GM18858 (cell line): Measurements from ENCODE around the gene LRP6.
"Not testable (repeated sequence)": the region's sequence is repeated elsewhere in the genome, so short reads cannot be mapped to it uniquely, and the experiment has no call there.

Experiments used
- ATAC-seq: cut with Tn5 transposase; IDR thresholded peaks from one replicate; pipeline ENCODE4 v1.9.1; 2021; ENCODE audit not compliant: unreplicated experiment

Gene LRP6

DNA sequence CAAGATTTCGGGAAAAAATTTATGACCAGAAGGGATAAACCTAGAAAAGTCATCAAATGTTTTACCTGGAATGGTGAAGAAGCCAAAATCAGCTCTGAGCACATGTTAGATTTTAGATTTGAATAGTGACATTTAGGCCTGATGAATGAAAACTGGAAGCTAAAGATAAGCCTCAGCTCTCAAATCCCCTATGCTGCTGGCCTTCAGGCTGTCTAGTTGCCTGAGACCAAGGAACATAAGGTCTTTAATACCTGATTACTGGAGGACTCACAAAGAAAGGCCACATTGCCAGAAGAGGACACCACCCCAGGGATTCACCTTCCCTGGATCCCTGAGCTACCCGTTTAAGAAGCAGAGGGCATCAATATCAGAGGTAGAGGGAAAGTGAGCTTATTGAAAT, 139.5 kb downstream of the LRP6 start:
- ATAC-seq: no peak

- no peak for ATAC-seq
Measured at GRCh38 chr12:12126551-12126950, 140.3 kb downstream of the LRP6 start.

DNA sequence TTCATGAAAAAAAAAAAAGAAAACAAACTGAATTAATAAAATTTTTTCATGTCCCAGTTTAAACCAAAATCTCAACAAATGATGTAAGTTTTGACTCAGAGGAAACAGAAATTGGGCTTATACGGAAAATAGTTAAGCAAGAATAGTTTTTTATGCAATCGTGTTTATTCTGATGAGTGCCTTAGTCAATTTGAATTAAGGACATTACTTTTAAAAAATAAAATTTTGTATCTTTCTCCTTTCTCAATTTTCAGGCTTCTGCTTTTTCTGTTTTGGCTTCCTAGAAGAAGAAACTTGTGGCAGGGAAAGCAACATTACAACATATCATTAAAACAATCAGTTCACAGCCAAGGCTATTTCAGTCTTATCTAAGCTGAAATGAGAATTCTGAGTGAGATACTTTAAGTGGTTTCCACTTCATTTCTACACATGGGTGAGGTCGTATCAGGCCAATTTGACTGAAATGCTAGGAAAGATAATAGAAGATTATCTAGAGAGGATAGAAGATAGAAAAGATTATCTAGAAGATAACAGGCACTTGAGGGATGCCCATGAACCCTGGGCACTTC, 143.7 kb downstream of the LRP6 start:
- no peak for ATAC-seq

DNA sequence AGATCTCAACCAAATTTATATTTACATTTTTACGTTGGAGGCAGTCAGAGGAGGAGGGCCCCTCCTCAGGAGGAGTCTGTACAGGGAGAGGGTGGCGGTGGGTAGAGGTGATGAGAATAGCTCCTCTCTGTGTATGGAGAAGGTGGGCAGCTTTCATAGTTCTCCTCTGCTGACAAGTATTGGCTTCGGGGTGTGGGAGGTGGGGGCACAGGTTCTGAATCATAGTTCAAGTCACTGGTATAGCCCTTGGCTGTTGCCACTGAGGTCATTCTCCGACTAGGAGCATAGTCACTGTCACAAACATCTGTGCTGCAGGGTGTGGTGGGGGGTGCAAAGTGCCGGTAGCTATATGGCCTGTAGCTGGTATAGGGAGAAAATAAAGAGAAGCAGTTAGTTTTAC, 145.8 kb downstream of the LRP6 start:
- no peak for ATAC-seq

DNA sequence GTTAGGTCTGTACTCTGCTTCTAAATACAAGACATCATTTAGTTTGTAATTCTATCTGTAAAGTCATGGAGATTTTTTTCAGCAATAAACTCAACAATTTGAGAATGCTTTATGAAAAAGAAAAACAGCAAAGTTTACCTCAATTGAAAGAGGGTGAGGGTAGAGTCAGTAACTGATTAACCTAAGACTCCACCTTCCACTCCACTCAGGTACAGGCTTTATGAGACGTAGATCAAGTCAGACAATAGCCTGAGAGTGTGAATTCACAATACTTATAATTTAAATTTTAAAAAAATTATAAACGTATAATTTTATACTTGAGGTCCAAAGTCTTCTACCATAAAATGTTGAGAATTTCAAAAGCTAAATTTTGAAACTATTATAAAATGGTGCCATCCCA, 150.2 kb downstream of the LRP6 start:
- ATAC-seq: no peak

GRCh38 chr12:12115514-12115913, 151.3 kb downstream of the LRP6 start:
- ATAC-seq: no peak

DNA sequence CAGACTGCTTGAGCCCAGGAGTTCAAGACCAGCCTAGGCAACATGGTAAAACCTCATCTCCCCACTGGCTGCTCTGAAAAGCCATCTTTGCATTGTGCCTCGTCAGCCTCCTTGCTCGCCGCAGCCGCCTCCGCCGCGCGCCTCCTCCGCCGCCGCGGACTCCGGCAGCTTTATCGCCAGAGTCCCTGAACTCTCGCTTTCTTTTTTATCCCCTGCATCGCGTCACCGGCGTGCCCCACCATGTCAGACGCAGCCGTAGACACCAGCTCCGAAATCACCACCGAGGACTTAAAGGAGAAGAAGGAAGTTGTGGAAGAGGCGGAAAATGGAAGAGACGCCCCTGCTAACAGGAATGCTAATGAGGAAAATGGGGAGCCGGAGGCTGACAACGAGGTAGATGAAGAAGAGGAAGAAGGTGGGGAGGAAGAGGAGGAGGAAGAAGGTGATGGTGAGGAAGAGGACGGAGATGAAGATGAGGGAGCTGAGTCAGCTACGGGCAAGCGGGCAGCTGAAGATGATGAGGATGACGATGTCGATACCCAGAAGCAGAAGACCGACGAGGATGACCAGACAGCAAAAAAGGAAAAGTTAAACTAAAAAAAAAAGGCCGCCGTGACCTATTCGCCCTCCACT, 155.8 kb downstream of the LRP6 start:
- not testable (repeated sequence) for ATAC-seq

- ATAC-seq: no peak
Measured at GRCh38 chr12:12108441-12109058, 158.3 kb downstream of the LRP6 start.

DNA sequence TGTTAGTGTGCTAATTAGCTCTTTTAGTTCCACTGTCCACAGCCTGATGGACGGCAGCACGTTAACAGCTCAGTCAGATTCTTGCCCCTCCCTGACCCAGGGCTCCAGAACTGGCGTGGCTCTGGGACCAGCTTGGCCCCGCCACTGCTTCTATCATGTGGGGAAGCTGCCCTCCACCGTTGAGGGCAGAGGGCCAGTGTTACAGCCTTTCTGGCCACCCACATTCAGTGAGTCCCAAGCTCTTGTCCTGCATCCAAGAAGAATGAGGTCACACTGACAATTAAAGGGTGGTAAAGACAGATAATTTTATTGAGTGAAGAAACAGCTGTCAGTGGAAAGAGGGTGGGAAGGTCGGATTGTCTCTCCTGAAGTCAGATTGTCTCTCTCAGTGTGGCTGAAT, 159.2 kb downstream of the LRP6 start:
- ATAC-seq: no peak

GRCh38 chr12:12099102-12099501, 167.7 kb downstream of the LRP6 start:
- no peak for ATAC-seq

- ATAC-seq: no peak
Measured at GRCh38 chr12:12098691-12099015, 168.2 kb downstream of the LRP6 start.

DNA sequence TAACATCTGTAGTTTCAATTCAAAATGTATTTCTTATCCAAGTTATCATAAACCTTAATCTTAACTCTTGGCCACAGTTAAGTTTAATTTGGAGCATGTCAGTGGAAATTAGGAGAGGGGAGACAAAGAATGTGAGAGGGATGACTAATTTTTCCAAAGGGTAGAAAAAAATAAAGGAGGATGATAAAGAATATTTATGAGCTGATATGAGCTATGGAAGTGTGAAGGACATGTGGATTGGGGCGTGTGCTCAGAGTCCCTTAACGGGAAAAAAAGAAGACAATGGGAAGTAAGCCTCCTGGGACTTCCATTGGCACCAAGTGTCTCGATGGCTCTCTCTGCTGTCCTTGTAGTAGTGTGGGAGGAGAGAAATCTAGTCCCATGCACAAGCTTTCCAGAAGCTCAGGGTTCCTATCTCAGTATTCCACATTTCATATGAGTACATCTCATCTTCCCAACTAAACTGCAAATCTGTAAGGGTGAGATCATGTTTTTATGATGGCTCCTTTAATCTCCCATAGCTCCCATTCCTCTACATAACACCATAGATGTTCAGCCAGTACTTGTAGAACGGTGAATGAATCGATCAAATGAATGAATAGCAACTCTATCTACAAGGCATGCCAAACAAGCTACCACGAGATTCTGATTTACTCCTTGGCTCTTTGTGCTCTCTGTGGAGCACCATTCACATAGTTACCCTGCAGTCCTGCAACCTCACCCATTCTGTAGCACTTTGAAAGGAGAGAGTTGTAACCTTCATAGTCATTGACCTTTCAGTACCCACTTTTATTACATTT, 168.8 kb downstream of the LRP6 start:
- ATAC-seq: no peak

GRCh38 chr12:12095021-12095420, 171.8 kb downstream of the LRP6 start:
- no peak for ATAC-seq

DNA sequence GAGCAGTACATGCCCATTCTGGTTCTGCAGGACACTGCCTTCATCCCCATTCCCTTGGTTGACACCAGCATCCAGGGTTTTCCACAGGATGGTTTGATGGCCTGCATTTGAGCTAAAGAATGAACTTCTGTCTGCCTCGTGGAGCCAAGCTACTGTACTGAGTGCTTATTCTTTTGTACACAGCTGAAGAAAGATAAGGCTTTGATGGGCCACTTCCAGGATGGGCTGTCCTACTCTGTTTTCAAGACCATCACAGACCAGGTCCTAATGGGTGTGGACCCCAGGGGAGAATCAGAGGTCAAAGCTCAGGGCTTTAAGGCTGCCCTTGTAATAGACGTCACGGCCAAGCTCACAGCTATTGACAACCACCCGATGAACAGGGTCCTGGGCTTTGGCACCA, 172.4 kb downstream of the LRP6 start:
- ATAC-seq: no peak

DNA sequence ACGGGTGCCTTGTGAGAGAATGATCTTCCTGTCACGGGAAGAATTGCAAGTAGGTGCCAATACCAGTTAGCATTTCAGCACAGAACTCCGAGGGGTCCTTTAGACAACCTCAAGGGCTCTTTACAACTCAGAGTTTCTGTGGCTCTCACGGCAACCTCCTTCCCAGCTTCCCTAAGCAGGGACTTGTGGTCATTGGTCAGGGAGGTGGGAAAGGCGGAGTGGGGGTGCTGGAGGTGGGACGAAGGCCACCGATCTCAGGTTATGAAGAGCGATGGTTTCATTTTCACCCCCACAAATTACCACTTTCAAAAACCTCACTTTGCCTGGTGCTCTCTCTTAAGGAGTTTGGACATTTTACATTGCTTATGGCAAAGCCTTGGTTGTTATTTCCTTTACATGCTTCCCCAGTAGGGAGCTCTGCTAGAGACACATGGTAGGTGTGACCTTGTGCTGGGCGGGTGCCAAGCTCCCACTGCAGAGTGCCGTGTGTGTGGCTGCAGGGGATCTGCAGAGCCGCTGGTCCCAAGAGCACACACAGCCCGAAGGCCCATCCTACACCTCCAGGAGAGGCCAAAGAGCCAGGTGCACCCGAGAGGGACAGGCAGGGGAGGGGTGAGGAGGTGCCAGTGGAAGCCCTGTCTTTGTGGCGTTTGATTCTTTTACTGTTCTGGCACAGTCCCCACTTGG, 174.7 kb downstream of the LRP6 start:
- ATAC-seq: no peak

- no peak for ATAC-seq
Measured at GRCh38 chr12:12091071-12091470, 175.8 kb downstream of the LRP6 start.

DNA sequence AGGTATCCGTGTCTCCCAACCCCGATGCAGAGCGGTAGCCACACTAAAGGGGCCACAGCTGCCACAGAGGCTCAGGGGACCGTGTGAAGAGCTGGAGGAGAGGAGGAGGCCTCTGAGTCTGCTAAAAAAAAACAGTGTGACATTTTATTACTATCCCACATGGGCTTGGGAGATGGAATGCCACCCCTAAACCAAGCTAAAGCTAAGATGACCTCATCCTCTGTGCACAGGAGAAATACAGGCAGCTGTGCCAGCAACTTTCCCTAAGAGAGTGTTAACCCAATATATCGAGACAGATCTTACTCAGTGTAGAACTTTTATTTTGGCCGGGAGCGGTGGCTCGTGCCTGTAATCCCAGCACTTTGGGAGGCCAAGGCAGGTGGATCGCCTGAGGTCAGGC, 178.1 kb downstream of the LRP6 start:
- no peak for ATAC-seq

- ATAC-seq: no peak
Measured at GRCh38 chr12:12088147-12088546, 178.7 kb downstream of the LRP6 start.

- no peak for ATAC-seq
Measured at GRCh38 chr12:12087693-12088034, 179.2 kb downstream of the LRP6 start.

GRCh38 chr12:12086973-12087692, 179.7 kb downstream of the LRP6 start:
- no peak for ATAC-seq

- ATAC-seq: no peak
Measured at GRCh38 chr12:12086362-12086761, 180.5 kb downstream of the LRP6 start.
